ENCODE measurements around the gene PCNT. TPM values are rescaled to one million over a fixed set of nuclear protein-coding genes. Genes with fewer than 3 reads are reported as not detected.

PCNT gene, protein sequence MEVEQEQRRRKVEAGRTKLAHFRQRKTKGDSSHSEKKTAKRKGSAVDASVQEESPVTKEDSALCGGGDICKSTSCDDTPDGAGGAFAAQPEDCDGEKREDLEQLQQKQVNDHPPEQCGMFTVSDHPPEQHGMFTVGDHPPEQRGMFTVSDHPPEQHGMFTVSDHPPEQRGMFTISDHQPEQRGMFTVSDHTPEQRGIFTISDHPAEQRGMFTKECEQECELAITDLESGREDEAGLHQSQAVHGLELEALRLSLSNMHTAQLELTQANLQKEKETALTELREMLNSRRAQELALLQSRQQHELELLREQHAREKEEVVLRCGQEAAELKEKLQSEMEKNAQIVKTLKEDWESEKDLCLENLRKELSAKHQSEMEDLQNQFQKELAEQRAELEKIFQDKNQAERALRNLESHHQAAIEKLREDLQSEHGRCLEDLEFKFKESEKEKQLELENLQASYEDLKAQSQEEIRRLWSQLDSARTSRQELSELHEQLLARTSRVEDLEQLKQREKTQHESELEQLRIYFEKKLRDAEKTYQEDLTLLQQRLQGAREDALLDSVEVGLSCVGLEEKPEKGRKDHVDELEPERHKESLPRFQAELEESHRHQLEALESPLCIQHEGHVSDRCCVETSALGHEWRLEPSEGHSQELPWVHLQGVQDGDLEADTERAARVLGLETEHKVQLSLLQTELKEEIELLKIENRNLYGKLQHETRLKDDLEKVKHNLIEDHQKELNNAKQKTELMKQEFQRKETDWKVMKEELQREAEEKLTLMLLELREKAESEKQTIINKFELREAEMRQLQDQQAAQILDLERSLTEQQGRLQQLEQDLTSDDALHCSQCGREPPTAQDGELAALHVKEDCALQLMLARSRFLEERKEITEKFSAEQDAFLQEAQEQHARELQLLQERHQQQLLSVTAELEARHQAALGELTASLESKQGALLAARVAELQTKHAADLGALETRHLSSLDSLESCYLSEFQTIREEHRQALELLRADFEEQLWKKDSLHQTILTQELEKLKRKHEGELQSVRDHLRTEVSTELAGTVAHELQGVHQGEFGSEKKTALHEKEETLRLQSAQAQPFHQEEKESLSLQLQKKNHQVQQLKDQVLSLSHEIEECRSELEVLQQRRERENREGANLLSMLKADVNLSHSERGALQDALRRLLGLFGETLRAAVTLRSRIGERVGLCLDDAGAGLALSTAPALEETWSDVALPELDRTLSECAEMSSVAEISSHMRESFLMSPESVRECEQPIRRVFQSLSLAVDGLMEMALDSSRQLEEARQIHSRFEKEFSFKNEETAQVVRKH (N-terminal part only)
- total RNA-seq = 13.7 and 14.4 TPM in 2 replicates

DNA sequence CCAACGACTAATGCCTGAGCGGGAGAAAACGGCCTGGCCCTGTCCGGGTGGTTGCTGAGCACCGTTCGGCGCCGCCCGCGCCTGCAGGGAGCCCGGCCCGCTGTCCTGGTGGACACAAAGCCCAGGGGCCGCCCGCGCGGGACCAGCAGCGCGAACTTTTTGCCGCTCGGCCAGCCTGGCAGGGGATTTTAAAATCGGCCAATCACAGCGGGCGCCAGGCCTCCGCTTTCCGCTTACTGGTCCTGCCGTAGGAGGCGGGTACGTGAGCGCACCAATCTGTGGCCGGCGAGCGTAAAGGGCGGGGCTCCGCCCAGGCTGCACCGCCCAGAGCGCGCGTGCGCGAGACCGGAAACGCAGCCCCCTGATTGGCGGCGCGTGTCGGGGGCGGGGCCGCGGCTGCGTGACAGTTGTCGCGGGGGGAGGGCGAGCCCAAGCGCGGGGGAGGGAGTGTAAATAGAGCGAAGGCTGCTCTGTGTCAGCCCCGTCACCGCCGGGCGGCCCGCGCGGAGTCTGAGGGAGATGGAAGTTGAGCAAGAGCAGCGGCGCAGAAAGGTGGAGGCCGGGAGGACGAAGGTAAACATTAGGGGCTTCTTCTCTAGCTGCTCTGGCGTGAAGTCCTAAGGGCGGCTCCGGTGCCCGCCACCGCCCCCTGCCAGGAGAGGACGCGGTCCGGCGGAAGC, at the start of gene PCNT, which contains the start of gene C21orf58:
Gene PCNT, plus strand, starts transcription at position 447 of the 680 bp plus-strand sequence. Its CDS starts 73 bp downstream, at position 520.
Gene C21orf58, minus strand, starts transcription at position 161 of the 680 bp plus-strand sequence. CDS start 1,132 bp downstream, outside the sequence.

GRCh38 chr21:46285206-46285661, 38.7 kb upstream of the PCNT start, which contains the start of gene MCM3AP:
Gene MCM3AP, minus strand, starts transcription at chr21:46285611. Its CDS starts 325 bp downstream, at chr21:46285286.

DNA sequence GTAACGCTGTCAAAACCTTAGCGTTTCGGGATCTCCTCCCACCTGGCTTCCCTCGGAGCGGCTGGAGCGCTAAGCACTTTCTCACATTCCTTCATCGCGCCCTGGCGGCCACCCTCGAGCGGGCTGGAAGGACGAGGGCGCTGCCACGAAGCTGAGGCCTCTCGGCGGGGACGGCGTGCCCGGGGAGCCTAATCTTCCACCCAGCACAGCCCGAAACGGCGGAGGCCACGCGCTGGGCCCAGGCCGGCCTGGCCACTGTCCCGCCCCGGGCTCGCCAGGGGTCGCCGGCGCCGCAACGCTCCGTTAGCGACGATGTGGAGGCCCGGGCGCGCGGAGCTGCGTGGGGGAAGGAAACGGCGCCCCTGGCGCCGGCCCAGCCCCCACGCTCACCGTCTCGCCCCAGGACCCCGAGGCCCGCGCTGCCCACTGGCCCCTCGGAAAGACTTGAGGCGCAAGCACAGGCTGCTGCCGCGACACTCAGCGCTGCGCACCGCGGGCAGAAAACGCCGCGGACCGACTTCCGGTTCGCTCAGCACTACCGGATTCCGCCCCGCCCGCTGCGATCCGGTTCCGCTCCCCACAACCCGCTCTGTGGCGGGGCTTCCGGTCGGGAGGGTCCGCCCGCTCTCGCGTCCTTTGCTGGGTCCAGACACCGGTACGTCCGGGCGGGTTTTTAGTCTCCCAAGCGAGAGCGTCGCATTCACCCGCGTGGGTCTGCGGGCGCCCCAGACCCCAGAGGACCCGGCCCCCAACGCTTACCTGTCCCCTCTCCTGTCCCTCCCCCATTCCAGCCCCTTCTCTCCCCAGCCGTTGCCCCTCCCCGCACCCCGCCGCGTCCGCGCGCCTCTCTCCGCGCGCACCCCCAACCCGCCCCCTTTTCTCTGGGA, 38.0 kb upstream of the PCNT start, which contains the start of gene YBEY:
Gene YBEY, plus strand, starts transcription at position 582 of the 887 bp plus-strand sequence. CDS start 572 bp downstream, outside the sequence.

GRCh38 chr21:46458315-46459023, 134.5 kb downstream of the PCNT start, which contains the start of gene DIP2A:
Gene DIP2A, plus strand, starts transcription at chr21:46458891. Its CDS starts 241 bp downstream, at chr21:46459132.

Other genes with a start within 250 kb of the PCNT start
- gene COL6A2, start 226.0 kb upstream of the PCNT start, total RNA-seq = 1,554 and 1,623 TPM in 2 replicates
- gene FTCD, start 168.6 kb upstream of the PCNT start, total RNA-seq = not detected in 2 replicates
- 17.5 and 30.8 TPM in 2 replicates for gene SPATC1L, start 139.7 kb upstream of the PCNT start, total RNA-seq
- 48.7 and 103 TPM in 2 replicates for gene LSS, start 95.4 kb upstream of the PCNT start, total RNA-seq
- 44.5 and 47.8 TPM in 2 replicates for gene MCM3AP, start 38.5 kb upstream of the PCNT start, total RNA-seq
- gene YBEY, start 37.8 kb upstream of the PCNT start, total RNA-seq = 20.3 and 26.5 TPM in 2 replicates
- gene C21orf58, start 286 bp upstream of the PCNT start, total RNA-seq = 3.7 and 5.0 TPM in 2 replicates
- 11.2 and 16.9 TPM in 2 replicates for gene DIP2A, start 134.7 kb downstream of the PCNT start, total RNA-seq

Measured in epithelial cell of alveolus of lung (primary cell).